HG02938 (cell line): Measurements from ENCODE around the gene ANXA6.
"Not testable (repeated sequence)": the region's sequence is repeated elsewhere in the genome, so short reads cannot be mapped to it uniquely, and the experiment has no call there.

Experiments
- ATAC-seq: cut with Tn5 transposase; IDR thresholded peaks from one replicate; pipeline ENCODE4 v1.9.1; 2021; ENCODE audit warnings: mild to moderate bottlenecking, moderate library complexity; ENCODE audit not compliant: unreplicated experiment

ANXA6 gene

GRCh38 chr5:151181818-151182523, 24.4 kb upstream of the ANXA6 start:
- no peak for ATAC-seq

- no peak for ATAC-seq
These were observed 22.7 kb upstream of the ANXA6 start for GRCh38 chr5:151180291-151180690.

GRCh38 chr5:151179489-151179840, 21.9 kb upstream of the ANXA6 start:
- ATAC-seq = no peak

- ATAC-seq = no peak
These were observed 21.4 kb upstream of the ANXA6 start for GRCh38 chr5:151178777-151179488.

- no peak for ATAC-seq
These were observed 20.8 kb upstream of the ANXA6 start for GRCh38 chr5:151178372-151178771.

- ATAC-seq = not testable (repeated sequence)
These were observed 18.7 kb upstream of the ANXA6 start for GRCh38 chr5:151176268-151176667.

- no peak for ATAC-seq
These were observed 17.1 kb upstream of the ANXA6 start for GRCh38 chr5:151174612-151175101.

GRCh38 chr5:151173711-151174611, 16.4 kb upstream of the ANXA6 start:
- ATAC-seq = no peak

GRCh38 chr5:151171529-151171928, 13.9 kb upstream of the ANXA6 start:
- no peak for ATAC-seq

GRCh38 chr5:151168602-151169344, 11.2 kb upstream of the ANXA6 start:
- ATAC-seq = no peak

- ATAC-seq = no peak
These were observed 9.4 kb upstream of the ANXA6 start for GRCh38 chr5:151167022-151167421.

- ATAC-seq = peak; percentile 88
These were observed 7.3 kb upstream of the ANXA6 start for GRCh38 chr5:151164687-151165392.

- no peak for ATAC-seq
These were observed 5.2 kb upstream of the ANXA6 start for GRCh38 chr5:151162776-151163175.

- ATAC-seq = no peak
These were observed 2.2 kb upstream of the ANXA6 start for GRCh38 chr5:151159649-151160373.

GRCh38 chr5:151158287-151158661, 695 bp upstream of the ANXA6 start:
- no peak for ATAC-seq

- peak; percentile 28 for ATAC-seq
These were observed 815 bp downstream of the ANXA6 start for GRCh38 chr5:151156507-151157420.

GRCh38 chr5:151155775-151156506, 1.6 kb downstream of the ANXA6 start:
- peak; percentile 25 for ATAC-seq
